AG09319 (cell line): ENCODE measurements around the gene RHOT2.

Experiments used
- DNase-seq: peaks from one replicate; pipeline ENCODE4 v3.0.0-alpha.2; 2010; ENCODE audit warnings: low read depth; ENCODE audit errors: extremely low read depth
- CTCF ChIP-seq: IDR thresholded peaks from 2 replicates; pipeline ENCODE4 v1.5.1; 2011; ENCODE audit warnings: low read depth, mild to moderate bottlenecking, inconsistent platforms, low read length, moderate library complexity

The RHOT2 gene

GRCh38 chr16:660459-661183 lies 7.3 kb upstream of the RHOT2 start:
- TF ChIP-seq CTCF = peak; percentile 54
- peak; percentile 63 for DNase-seq

GRCh38 chr16:661184-661821 lies 6.6 kb upstream of the RHOT2 start:
- DNase-seq = no peak

GRCh38 chr16:662095-662494 lies 5.8 kb upstream of the RHOT2 start:
- no peak for DNase-seq
- no peak for TF ChIP-seq CTCF

More at GRCh38 chr16:661184-661821, 6.6 kb upstream of the RHOT2 start:
- TF ChIP-seq CTCF = no peak

- no peak for TF ChIP-seq CTCF
- no peak for DNase-seq
These were observed 5.3 kb upstream of the RHOT2 start for GRCh38 chr16:662597-662996.

GRCh38 chr16:666572-666971 lies 1.4 kb upstream of the RHOT2 start:
- DNase-seq = no peak
- TF ChIP-seq CTCF = no peak

GRCh38 chr16:667113-667779 lies 686 bp upstream of the RHOT2 start:
- TF ChIP-seq CTCF = no peak

More at GRCh38 chr16:667113-667779, 686 bp upstream of the RHOT2 start:
- DNase-seq = no peak
